GM21619 (cell line): Measurements from ENCODE around the gene ALDH1A2.
"Not testable (repeated sequence)": the region's sequence is repeated elsewhere in the genome, so short reads cannot be mapped to it uniquely, and the experiment has no call there.

Experiments used
- ATAC-seq: cut with Tn5 transposase; IDR thresholded peaks from one replicate; pipeline ENCODE4 v1.9.1; 2021; ENCODE audit not compliant: unreplicated experiment

Gene ALDH1A2

GRCh38 chr15:58069008-58069407, 3.5 kb upstream of the ALDH1A2 start:
- no peak for ATAC-seq

GRCh38 chr15:58066042-58066867, 744 bp upstream of the ALDH1A2 start:
- no peak for ATAC-seq

DNA sequence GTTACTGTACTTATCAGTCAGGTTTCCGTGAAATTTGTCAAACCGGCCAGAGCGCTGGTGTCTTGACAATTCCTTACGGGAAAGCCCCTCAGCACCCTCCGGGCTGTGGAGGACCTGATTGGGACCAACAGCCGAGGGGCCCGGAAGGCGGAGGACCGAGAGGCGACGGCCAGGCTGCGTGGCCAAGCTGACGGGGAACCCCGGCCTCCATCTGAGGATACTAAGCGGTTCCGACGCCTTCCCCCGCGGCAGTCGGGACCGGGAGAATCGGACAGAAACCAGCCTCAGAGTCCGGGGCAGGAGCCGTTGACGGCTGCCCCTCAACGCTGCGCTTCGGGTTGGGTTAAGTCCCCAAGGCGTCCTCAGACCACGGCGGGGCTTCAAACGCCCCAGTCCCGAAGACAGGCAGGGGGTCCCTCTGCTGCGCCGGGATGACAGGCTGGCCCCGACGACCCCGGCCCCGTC, 499 bp downstream of the ALDH1A2 start:
- ATAC-seq: no peak

DNA sequence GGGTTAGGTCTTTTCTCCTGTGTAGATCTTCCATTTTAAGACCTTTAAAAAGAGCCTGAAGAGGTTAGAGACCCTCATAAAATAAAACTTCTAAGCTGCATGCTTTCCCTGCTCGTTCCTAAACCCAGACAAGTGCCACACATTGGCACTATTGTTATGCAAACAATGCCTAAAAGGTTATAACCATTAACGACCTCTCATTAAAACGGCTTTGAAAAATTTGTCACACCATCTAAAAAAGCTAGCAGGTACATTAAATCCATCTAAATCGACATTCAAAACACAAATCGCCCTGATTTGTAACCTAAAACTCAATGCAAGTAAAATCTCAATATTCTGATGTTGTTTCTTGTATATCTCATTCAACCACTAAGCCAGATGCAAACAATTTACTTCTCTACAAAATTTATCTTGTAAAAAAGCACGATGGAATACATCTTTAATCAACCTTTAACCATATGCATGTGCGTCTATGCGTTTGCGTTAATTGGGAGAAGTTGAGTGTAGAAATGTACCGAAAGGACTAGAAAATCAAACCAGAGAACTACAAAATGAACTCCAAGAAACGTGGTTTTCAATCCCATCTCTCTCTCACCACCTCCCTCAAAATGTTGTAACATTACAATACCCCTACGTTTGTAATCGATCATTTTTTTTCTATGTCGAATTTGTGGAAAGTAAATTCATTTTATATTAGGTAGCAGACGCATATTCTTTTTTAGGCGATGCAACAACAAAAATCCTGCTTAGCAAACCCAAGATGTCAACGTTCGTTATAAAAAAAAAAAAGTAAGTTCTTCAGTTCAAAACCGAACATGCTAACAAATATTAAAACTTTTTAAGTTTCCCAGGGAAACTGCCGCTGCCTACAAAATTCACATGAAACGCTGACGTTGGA, 1.2 kb downstream of the ALDH1A2 start:
- no peak for ATAC-seq

GRCh38 chr15:58063614-58064013, 1.9 kb downstream of the ALDH1A2 start:
- no peak for ATAC-seq

DNA sequence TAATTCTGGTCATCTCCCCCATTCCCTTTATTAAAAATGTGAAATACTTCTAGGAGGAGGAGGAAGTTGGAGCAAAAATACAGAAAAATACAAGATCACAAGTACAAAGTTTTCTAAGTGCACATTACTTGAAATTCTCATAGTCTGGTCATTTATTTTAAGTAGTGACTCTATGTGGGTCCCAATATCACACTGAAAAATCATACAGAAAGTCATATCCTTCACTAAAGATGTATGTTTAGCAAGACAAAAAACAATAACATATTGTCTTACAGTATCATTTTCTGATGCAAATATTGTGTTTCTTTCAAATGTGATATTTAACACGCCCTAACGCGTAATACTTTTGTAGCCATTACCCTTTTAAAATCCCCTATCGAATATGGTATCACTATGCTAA, 2.5 kb downstream of the ALDH1A2 start:
- ATAC-seq: no peak

GRCh38 chr15:58062175-58062574, 3.3 kb downstream of the ALDH1A2 start:
- no peak for ATAC-seq

DNA sequence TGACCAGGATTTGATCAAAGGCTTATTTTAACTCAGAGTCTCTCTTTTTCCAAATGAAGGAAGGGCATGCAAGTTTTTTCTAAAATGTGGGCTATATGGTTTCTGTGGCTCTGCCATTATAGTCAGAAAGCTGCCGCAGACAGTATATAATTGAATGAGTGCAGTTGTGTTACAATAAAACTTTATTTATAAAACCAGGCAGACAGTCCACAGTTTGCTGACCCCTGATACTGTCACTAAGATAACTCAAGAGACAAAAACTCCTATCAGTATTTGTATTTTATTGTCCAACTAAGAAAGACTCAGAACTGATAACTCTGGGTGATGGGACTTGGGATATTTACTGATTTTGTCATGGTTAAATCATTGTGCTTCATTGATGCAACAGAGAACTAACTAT, 4.9 kb downstream of the ALDH1A2 start:
- ATAC-seq: no peak

DNA sequence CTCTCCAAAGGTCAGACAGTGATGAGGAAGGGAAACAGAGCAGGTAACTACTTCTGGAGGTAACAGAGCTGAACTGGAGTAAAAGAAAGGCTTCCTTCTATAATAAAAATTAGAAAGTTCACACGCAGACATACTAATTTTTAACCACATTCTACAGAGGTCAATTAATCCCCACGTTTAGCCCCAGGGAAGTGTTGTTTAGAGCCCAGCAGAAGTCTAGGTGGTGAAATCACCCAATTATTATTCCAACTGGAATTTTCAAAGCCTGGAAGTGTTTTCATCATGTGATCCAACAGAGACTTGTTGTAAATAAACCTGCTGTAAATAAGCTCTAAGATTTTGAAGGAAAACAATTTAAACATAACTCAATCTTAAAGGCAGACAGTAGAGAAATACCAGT, 6.8 kb downstream of the ALDH1A2 start:
- no peak for ATAC-seq

DNA sequence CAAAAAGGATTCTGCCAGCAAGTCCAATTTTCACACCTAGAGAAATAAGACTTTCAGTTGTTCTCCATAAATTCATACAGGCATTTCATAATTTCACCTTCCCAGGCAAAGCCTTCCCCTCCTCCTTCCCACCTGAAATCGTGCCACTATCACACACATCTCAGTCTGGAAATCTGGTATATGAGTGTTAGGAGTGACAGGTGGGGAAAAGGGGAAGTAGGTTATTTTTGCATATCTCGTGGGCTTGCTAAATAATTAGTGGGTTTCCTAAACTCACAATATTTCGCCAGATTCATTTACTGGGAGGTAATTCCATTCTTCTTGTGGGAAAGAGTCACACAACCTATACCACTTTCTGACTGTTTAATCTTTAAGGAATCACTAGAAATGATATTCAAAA, 7.4 kb downstream of the ALDH1A2 start:
- no peak for ATAC-seq

- ATAC-seq: no peak
Measured at GRCh38 chr15:58057559-58057958, 8.0 kb downstream of the ALDH1A2 start.

DNA sequence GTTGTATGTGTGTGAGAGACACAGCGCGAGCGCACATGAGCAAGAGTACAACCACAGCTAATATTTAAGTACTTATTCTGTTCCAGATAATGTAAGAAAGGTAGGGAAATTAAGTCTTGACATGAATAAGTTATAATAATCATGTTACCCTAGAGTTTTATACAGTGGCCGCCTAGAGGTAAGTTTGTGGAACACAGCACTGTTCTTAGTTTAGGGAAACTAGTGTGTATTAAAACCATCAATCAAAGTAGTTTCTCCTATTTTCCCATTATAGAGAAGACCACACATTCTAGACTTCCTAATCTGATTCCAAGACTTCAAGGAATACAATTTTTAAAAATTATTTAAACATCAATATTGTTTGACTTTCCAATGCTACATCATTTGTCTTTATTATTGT, 9.5 kb downstream of the ALDH1A2 start:
- ATAC-seq: no peak

- ATAC-seq: no peak
Measured at GRCh38 chr15:58053315-58054153, 12.0 kb downstream of the ALDH1A2 start.

GRCh38 chr15:58052334-58052733, 13.2 kb downstream of the ALDH1A2 start:
- ATAC-seq: no peak

DNA sequence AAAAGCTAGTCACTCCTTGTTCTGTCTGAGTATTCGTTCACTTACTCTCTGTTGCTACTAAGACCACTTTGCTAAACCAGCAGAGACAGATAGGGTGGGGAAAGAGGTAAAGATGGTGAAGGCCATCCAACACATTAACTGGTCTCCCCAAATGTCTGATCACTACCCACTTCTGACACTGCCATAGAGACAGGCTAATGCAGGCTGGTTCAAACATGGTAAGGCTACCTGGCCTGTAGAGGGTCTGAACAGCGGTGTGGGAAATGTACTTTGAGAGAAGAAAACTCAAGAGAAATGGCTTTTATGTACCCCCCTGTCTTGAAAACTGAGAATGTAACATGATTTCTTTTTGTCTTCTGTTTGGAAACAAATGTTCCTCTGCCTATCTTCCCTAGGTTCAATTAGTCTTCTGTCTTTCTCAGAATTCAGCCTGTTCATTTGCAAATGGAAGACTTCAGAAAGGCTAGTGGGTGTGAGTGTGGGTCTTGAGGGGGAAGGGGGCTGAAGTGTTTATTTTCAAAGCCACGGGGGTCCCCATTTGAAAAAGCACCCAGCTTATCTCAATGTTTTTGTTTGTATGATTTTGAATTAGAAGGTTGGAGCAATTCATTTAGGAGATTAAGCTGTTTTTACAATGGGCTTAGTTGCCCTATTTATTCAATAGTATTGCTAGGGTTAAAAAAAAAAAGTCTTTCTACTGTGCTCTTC, 15.8 kb downstream of the ALDH1A2 start:
- ATAC-seq: no peak

- ATAC-seq: no peak
Measured at GRCh38 chr15:58048261-58048660, 17.2 kb downstream of the ALDH1A2 start.

DNA sequence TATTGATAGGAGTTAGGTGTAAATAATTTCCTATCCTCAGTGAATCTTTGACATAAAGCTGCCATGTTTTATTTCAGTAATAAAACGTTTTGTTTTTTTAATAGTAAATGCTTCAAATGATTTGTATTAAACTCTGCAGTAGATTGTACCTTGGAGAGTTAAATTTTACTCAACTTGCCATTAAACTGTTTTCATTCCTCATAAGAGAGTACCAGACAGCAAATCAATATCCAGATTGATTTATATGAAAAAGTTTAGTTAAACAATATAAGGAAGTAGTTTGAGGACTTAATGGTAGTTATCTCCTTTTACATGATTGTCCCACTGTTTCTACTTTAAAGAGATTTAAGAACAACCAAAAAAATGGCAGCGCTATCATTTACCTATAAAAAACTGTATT, 18.4 kb downstream of the ALDH1A2 start:
- no peak for ATAC-seq

DNA sequence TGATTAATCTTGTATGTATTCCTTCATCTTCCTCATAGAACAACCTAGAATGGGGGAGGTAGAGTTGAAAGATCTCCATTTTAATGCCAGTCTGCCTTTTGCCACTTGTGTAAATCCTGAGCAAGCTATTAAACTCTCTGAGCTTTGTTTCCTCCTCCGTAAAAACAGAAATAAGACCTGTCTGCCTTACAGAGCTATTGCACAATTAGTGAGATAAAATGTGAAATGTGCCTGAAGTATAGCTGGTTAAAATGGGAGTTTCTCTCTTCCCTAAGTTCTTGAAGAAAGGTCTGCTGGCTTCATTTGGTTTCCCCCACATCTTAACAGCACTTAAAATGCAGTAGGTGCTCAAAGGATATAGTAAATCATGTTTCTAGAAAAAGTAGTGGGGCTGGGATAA, 19.0 kb downstream of the ALDH1A2 start:
- ATAC-seq: no peak

- not testable (repeated sequence) for ATAC-seq
Measured at GRCh38 chr15:58045376-58045775, 20.1 kb downstream of the ALDH1A2 start.

GRCh38 chr15:58044551-58044950, 21.0 kb downstream of the ALDH1A2 start:
- ATAC-seq: no peak
